A549 (cell line): Measurements from ENCODE around the gene ASAP2. TPM values are rescaled to one million over a fixed set of nuclear protein-coding genes. Genes with fewer than 3 reads are reported as not detected.

ENCODE experiments used
- ATAC-seq, 2 experiments: fragments of 200-7000 bp in 1 of 2; fragments of >200 bp in 1 of 2; cut with Nextera tagmentation in 1 of 2; cut with Tn5 transposase in 1 of 2; 3 replicates each; pipeline versions ENCODE4 v1.8.0 to v1.9.1; 2018 to 2020; ENCODE audit warnings: mild to moderate bottlenecking in 1 of 2, moderate library complexity in 1 of 2
- CTCF ChIA-PET: fragments of 300-600 bp; sonication (Branson Sonifier 250); formaldehyde crosslinking; extraction: SDS; loops from one replicate; lab custom pipeline; 2021; ENCODE audit warnings: antibody characterized with exemption, inconsistent platforms; lab: Yijun Ruan, JAX
- POLR2A ChIA-PET: fragments of 350-600 bp; formaldehyde crosslinking; extraction: SDS; loops from one replicate; lab custom pipeline; 2021; ENCODE audit warnings: antibody characterized with exemption, inconsistent platforms; lab: Yijun Ruan, JAX
- DNase-seq, 2 experiments: peaks; one replicate each; pipeline versions ENCODE4 v3.0.0 to v3.0.0-alpha.2; 2011 to 2016; ENCODE audit warnings: low read depth in 1 of 2, low spot score in 1 of 2
- FAIRE-seq: peaks from 2 replicates; lab custom pipeline; 2011; peaks lifted over from hg19 to GRCh38; lab: Jason Lieb, UNC
- H3K27ac ChIP-seq, 2 experiments: fragments of >200 bp; sonication (Bioruptor Twin); formaldehyde crosslinking; 3 replicates each; pipeline ENCODE4 v1.5.1; 2016 to 2017
- H3K4me1 ChIP-seq: fragments of >200 bp; sonication (Bioruptor Twin); formaldehyde crosslinking; 3 replicates; pipeline ENCODE4 v1.6.1; 2016
- H3K4me2 ChIP-seq: fragments of >200 bp; sonication (Bioruptor Twin); formaldehyde crosslinking; 3 replicates; pipeline ENCODE4 v1.6.1; 2016
- H3K4me3 ChIP-seq: fragments of >200 bp; sonication (Bioruptor Twin); formaldehyde crosslinking; 3 replicates; pipeline ENCODE4 v1.5.1; 2016
- H3K9me3 ChIP-seq: fragments of >200 bp; sonication (Bioruptor Twin); formaldehyde crosslinking; 3 replicates; pipeline ENCODE4 v1.6.1; 2016
- CEBPB ChIP-seq, 2 experiments: fragments of >200 bp in 1 of 2; sonication (Bioruptor Twin) in 1 of 2; formaldehyde crosslinking in 1 of 2; IDR thresholded peaks; 2 replicates each; pipeline ENCODE4 v1.6.1; 2012 to 2016
- CHD2 ChIP-seq: fragments of 150-350 bp; IDR thresholded peaks from 2 replicates; pipeline ENCODE4 v1.6.1; 2014; ENCODE audit warnings: low read length; ENCODE audit not compliant: partially characterized antibody
- CTCF ChIP-seq: fragments of >200 bp; sonication (Bioruptor Twin); formaldehyde crosslinking; IDR thresholded peaks from 3 replicates; pipeline ENCODE4 v1.5.1; 2016
- EHF ChIP-seq: fragments of 250-450 bp; sonication (Bioruptor Pico); IDR thresholded peaks from 2 replicates; pipeline ENCODE4 v1.5.0; 2020; ENCODE audit warnings: mild to moderate bottlenecking
- ELK1 ChIP-seq: fragments of 150-350 bp; IDR thresholded peaks from 2 replicates; pipeline ENCODE4 v1.6.1; 2014; ENCODE audit warnings: low read depth, mild to moderate bottlenecking, low read length
- FOSB ChIP-seq: fragments of 250-450 bp; sonication (Bioruptor Pico); IDR thresholded peaks from 2 replicates; pipeline ENCODE4 v1.5.0; 2020; ENCODE audit warnings: mild to moderate bottlenecking, moderate library complexity
- FOXS1 ChIP-seq: fragments of 250-450 bp; sonication (Bioruptor Pico); IDR thresholded peaks from 2 replicates; pipeline ENCODE4 v1.5.0; 2020; ENCODE audit warnings: mild to moderate bottlenecking, moderate library complexity
- HDAC2 ChIP-seq: fragments of 200-600 bp; sonication (generic); IDR thresholded peaks from 2 replicates; pipeline ENCODE4 v1.6.1; 2016
- HES2 ChIP-seq: fragments of >200 bp; sonication (Bioruptor Twin); formaldehyde crosslinking; IDR thresholded peaks from 2 replicates; pipeline ENCODE4 v1.6.1; 2016
- HMGXB4 ChIP-seq: fragments of 250-450 bp; sonication (Bioruptor Pico); IDR thresholded peaks from 2 replicates; pipeline ENCODE4 v1.5.0; 2021; ENCODE audit warnings: mild to moderate bottlenecking, moderate library complexity, borderline replicate concordance
- HOXA7 ChIP-seq: fragments of 250-450 bp; sonication (Bioruptor Pico); IDR thresholded peaks from 2 replicates; pipeline ENCODE4 v1.5.0; 2020; ENCODE audit warnings: mild to moderate bottlenecking, moderate library complexity
- KDM5A ChIP-seq: fragments of 200-600 bp; sonication (generic); IDR thresholded peaks from 2 replicates; pipeline ENCODE4 v1.6.1; 2016; ENCODE audit warnings: antibody characterized with exemption, mild to moderate bottlenecking
- MAX ChIP-seq: IDR thresholded peaks from 2 replicates; pipeline ENCODE4 v1.6.1; 2012
- MYC ChIP-seq: IDR thresholded peaks from 2 replicates; pipeline ENCODE4 v1.6.1; 2012; ENCODE audit warnings: mild to moderate bottlenecking, inconsistent platforms, low read length, improper control_type of control experiment, borderline replicate concordance
- NPAS2 ChIP-seq: fragments of 250-450 bp; sonication (Bioruptor Pico); IDR thresholded peaks from 2 replicates; pipeline ENCODE4 v1.8.0; 2022; ENCODE audit warnings: mild to moderate bottlenecking, moderate library complexity, borderline replicate concordance
- NR3C1 ChIP-seq: fragments of >200 bp; sonication (Bioruptor Twin); formaldehyde crosslinking; IDR thresholded peaks from 3 replicates; pipeline ENCODE4 v1.6.1; 2017
- PBX3 ChIP-seq: IDR thresholded peaks from 2 replicates; pipeline ENCODE4 v1.6.1; 2012
- POLR2A ChIP-seq: IDR thresholded peaks from 2 replicates; pipeline ENCODE4 v1.6.1; 2012; ENCODE audit warnings: mild to moderate bottlenecking, low read length
- RAD21 ChIP-seq, 2 experiments: fragments of >200 bp in 1 of 2; sonication (Bioruptor Twin) in 1 of 2; formaldehyde crosslinking in 1 of 2; IDR thresholded peaks in 1 of 2; conservative IDR thresholded peaks in 1 of 2; 2 replicates in 1 of 2; 3 replicates in 1 of 2; pipeline ENCODE4 v1.6.1; 2012 to 2018; ENCODE audit warnings: inconsistent platforms in 1 of 2
- REST ChIP-seq: fragments of 200-600 bp; sonication (generic); IDR thresholded peaks from 2 replicates; pipeline ENCODE4 v1.6.1; 2016; ENCODE audit warnings: antibody characterized with exemption, mild to moderate bottlenecking, moderate library complexity
- RNF2 ChIP-seq: fragments of 200-600 bp; sonication (generic); IDR thresholded peaks from 2 replicates; pipeline ENCODE4 v1.6.1; 2016; ENCODE audit warnings: low read depth, mild to moderate bottlenecking, antibody characterized with exemption, moderate library complexity, borderline replicate concordance
- SMC3 ChIP-seq: fragments of >200 bp; sonication (Bioruptor Twin); formaldehyde crosslinking; IDR thresholded peaks from 3 replicates; pipeline ENCODE4 v1.6.1; 2018; ENCODE audit warnings: inconsistent platforms
- USF2 ChIP-seq: fragments of 450-650 bp; IDR thresholded peaks from 2 replicates; pipeline ENCODE4 v1.6.1; 2014; ENCODE audit warnings: antibody characterized with exemption
- WGBS: methylation state at CpG from one replicate; pipeline ENCODE4 v1.1.6; 2017; ENCODE audit errors: missing lambda C conversion rate; 5-methylcytosine and 5-hydroxymethylcytosine counted together
- polyA plus RNA-seq, 4 experiments: library from polyadenylated mRNA; depleted of rRNA in 3 of 4; stranded (reverse); fragments of >200 nt; fragmentation: RNase III in 1 of 4; extraction: RNeasy Plus Mini Kit Qiagen cat#74134 plus additional on column Dnase treatment in 1 of 4; gene quantifications; 2 replicates in 3 of 4; 3 replicates in 1 of 4; pipeline ENCODE4 v1.2.3, GENCODE V29; 2011 to 2017

Gene ASAP2
- polyA plus RNA-seq, 2 of the 4 experiments (the other 2 are of a cell fraction) = 17.8 to 27.9 TPM

- H3K4me1 ChIP-seq = no peaks in the 10 kb centered on the region
- ChIA-PET POLR2A (no interaction called here), CTCF (interaction anchor here (0.6 to 1.7 kb wide), 4 partner anchors 12 to 161 kb away, joined by 3 to 5 read pairs (median 4); no protein-coding TSS in a partner anchor)
- H3K4me3 ChIP-seq = no peak overlapping the region
- H3K27ac ChIP-seq = no peak overlapping the region
- no peak for TF ChIP-seq ELK1
- TF ChIP-seq CEBPB (IDR thresholded peaks at IDR 0.05) = no peak
- TF ChIP-seq NR3C1 = no peak
- no peak for TF ChIP-seq SMC3
- no peak for TF ChIP-seq POLR2A
- no peak for TF ChIP-seq HDAC2
- no peak for TF ChIP-seq USF2
- TF ChIP-seq REST = no peak
- TF ChIP-seq HES2 = no peak
- no peak for TF ChIP-seq PBX3
- no peak for TF ChIP-seq MYC
- DNase-seq (no peak), ATAC-seq (no peak), FAIRE-seq (no peak)
- no peaks in the 10 kb centered on the region for H3K9me3 ChIP-seq
- 90% methylated on average over 10 of the region's 10 CpGs for WGBS
- H3K4me2 ChIP-seq = no peak overlapping the region
Observed at GRCh38 chr2:9300829-9301453, 94.3 kb downstream of the ASAP2 start.

- POLR2A ChIA-PET = no interaction called here
- CTCF ChIA-PET = interaction anchor here (1.2 to 2.0 kb wide), 4 partner anchors 14 to 160 kb away, joined by 3 to 10 read pairs (median 4); partner anchors contain the start of gene ASAP2
Observed at GRCh38 chr2:9302755-9303154, 96.1 kb downstream of the ASAP2 start.

More at GRCh38 chr2:9302755-9303154, 96.1 kb downstream of the ASAP2 start:
- WGBS = 100% methylated on average over 2 of the region's 2 CpGs
- FAIRE-seq (no peak), DNase-seq (no peak), ATAC-seq (no peak)
- H3K4me1 ChIP-seq = peaks cover 5% of the 10 kb centered on the region; the same call in 1 of the 3 replicates
- no peak overlapping the region for H3K27ac ChIP-seq
- H3K4me3 ChIP-seq = no peak overlapping the region
- H3K4me2 ChIP-seq = no peak overlapping the region
- no peak for TF ChIP-seq NPAS2
- no peak for TF ChIP-seq HMGXB4 (CRISPR knock-in tag)
- TF ChIP-seq EHF = no peak
- TF ChIP-seq KDM5A = no peak
- no peak for TF ChIP-seq NR3C1
- no peak for TF ChIP-seq CEBPB (IDR thresholded peaks at IDR 0.05)
- TF ChIP-seq RNF2 = no peak
- TF ChIP-seq HOXA7 (CRISPR knock-in tag) = no peak
- no peak for TF ChIP-seq CTCF
- no peak for TF ChIP-seq FOSB
- no peak for TF ChIP-seq FOXS1
- no peak for TF ChIP-seq CHD2
- no peak for TF ChIP-seq RAD21 (conservative IDR thresholded peaks at IDR 0.05 in 1 of 2, IDR thresholded peaks at IDR 0.05 in 1 of 2)
- TF ChIP-seq MAX = no peak
- no peaks in the 10 kb centered on the region for H3K9me3 ChIP-seq
